HCT116 (cell line): Measurements from ENCODE around the gene P2RY12.

Experiments
- CTCF ChIP-seq, 3 experiments: fragments of 200-600 bp in 1 of 3; sonication (generic) in 1 of 3; IDR thresholded peaks in 2 of 3; conservative IDR thresholded peaks in 1 of 3; 2 replicates each; pipeline ENCODE4 v1.5.1; 2012 to 2017; ENCODE audit warnings: low read depth in 2 of 3, low read length in 2 of 3, antibody characterized with exemption in 1 of 3, borderline replicate concordance in 1 of 3, control low read depth in 1 of 3, mild to moderate bottlenecking in 1 of 3, mixed read lengths in 1 of 3, mixed run types in 1 of 3, moderate library complexity in 1 of 3; ENCODE audit not compliant: insufficient read depth in 1 of 3
- EZH2 ChIP-seq: fragments of 200-600 bp; sonication (generic); IDR thresholded peaks from 2 replicates; pipeline ENCODE4 v1.6.1; 2017; ENCODE audit warnings: antibody characterized with exemption, mixed run types
- POLR2A ChIP-seq: IDR thresholded peaks from 2 replicates; pipeline ENCODE4 v1.7.0; 2011; ENCODE audit warnings: borderline replicate concordance; ENCODE audit not compliant: insufficient read depth, insufficient read length; ENCODE audit errors: extremely low read depth
- RAD21 ChIP-seq: IDR thresholded peaks from 2 replicates; pipeline ENCODE4 v1.6.1; 2012; ENCODE audit warnings: low read depth, mild to moderate bottlenecking
- SP1 ChIP-seq: IDR thresholded peaks from 2 replicates; pipeline ENCODE4 v1.6.1; 2012; ENCODE audit warnings: low read depth
- YY1 ChIP-seq: IDR thresholded peaks from 2 replicates; pipeline ENCODE4 v1.6.1; 2011; ENCODE audit warnings: low read length, low read depth, moderate library complexity, mild to moderate bottlenecking; ENCODE audit not compliant: insufficient replicate concordance; ENCODE audit errors: extremely low read depth

DNA sequence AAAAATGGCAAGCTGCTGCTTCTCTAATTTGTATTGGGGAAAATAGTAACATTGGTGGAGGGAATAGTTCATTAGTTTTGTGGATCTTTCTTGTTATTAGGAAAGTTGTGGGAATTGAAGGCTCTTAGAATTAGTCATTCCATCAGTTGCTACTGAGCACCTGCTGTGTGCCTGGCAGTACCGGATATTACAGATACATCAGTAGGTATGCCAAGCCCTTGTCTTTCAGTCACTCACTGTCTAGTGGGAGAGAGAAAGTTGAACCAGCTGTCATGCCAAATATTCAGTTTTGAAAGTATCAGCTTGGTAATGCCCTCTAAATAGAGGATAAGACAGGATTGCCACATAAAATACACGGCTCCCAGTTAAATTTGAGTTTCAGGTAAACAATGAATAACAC is 43.8 kb upstream of the P2RY12 start:
- TF ChIP-seq CTCF (IDR thresholded peaks at IDR 0.05 in 2 of 3, conservative IDR thresholded peaks at IDR 0.05 in 1 of 3; ENCODE audit: borderline replicate concordance in 1 of 3, insufficient read depth in 1 of 3, low read depth in 2 of 3, low read length in 2 of 3), result no peak
- no peak for TF ChIP-seq POLR2A
- no peak for TF ChIP-seq EZH2
- no peak for TF ChIP-seq RAD21
- no peak for TF ChIP-seq YY1
- no peak for TF ChIP-seq SP1
